Measurements from ENCODE around the gene TCF7L2.

- TF ChIP-seq CTCF (IDR thresholded peaks at IDR 0.05; ENCODE audit: poor library complexity, severe bottlenecking) (no peak), REST (IDR thresholded peaks at IDR 0.05; ENCODE audit: borderline replicate concordance) (no peak)
Observed at GRCh38 chr10:112989826-112990225, 39.8 kb downstream of the TCF7L2 start.
